ENCODE results near the gene HSPB1.

GRCh38 chr7:76257973-76258372 is 44.5 kb upstream of the HSPB1 start:
- TF ChIP-seq ARNTL (CRISPR knock-in tag; IDR thresholded peaks at IDR 0.05; ENCODE audit: borderline replicate concordance, low read depth), result no peak
- no peak for TF ChIP-seq ZNF70 (CRISPR knock-in tag; IDR thresholded peaks at IDR 0.05)
- no peak for TF ChIP-seq GLIS3 (CRISPR knock-in tag; IDR thresholded peaks at IDR 0.05)
- no peak for TF ChIP-seq OSR1 (CRISPR knock-in tag; IDR thresholded peaks at IDR 0.05)
- TF ChIP-seq ZNF565 (CRISPR knock-in tag; conservative IDR thresholded peaks at IDR 0.05; ENCODE audit: low read depth), result no peak
- TF ChIP-seq, protein P1, sequence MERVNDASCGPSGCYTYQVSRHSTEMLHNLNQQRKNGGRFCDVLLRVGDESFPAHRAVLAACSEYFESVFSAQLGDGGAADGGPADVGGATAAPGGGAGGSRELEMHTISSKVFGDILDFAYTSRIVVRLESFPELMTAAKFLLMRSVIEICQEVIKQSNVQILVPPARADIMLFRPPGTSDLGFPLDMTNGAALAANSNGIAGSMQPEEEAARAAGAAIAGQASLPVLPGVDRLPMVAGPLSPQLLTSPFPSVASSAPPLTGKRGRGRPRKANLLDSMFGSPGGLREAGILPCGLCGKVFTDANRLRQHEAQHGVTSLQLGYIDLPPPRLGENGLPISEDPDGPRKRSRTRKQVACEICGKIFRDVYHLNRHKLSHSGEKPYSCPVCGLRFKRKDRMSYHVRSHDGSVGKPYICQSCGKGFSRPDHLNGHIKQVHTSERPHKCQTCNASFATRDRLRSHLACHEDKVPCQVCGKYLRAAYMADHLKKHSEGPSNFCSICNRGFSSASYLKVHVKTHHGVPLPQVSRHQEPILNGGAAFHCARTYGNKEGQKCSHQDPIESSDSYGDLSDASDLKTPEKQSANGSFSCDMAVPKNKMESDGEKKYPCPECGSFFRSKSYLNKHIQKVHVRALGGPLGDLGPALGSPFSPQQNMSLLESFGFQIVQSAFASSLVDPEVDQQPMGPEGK (CRISPR knock-in tag; IDR thresholded peaks at IDR 0.05; ENCODE audit: borderline replicate concordance), result no peak
- no peak for TF ChIP-seq ESRRG (CRISPR knock-in tag; IDR thresholded peaks at IDR 0.05)
- no peak for TF ChIP-seq CSRNP3 (CRISPR knock-in tag; IDR thresholded peaks at IDR 0.05)
